GM10266 (cell line): Measurements from ENCODE around the gene TBL1XR1.

Source experiments
- DNase-seq: peaks from one replicate; pipeline ENCODE4 v3.0.0; 2012; ENCODE audit errors: extremely low spot score
- TF ChIP-seq, protein P1 (sequence below): IDR thresholded peaks from 2 replicates; pipeline ENCODE4 v1.5.1; 2012; ENCODE audit warnings: mild to moderate bottlenecking, low read depth; ENCODE audit not compliant: control insufficient read depth, insufficient read depth; ENCODE audit errors: missing control alignments

The TBL1XR1 gene

DNA sequence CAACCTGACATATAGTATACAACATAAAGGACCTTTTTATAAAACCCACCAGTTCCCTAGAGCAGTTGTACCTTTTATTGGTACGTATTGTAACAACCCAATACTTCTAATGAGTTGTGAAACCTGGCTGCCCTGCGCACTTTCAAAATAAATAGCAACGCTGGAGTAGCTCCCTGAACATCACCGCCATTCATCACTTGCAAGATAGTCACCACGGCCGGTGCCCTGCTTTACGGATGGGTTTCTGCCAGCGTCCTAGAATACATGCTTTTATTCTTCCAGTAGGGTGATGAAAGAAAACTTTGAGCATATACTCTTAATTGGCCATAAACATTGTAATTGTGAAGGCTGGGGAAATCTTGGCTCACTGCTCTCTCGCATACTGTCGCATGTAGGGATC, 220.7 kb downstream of the TBL1XR1 start:
- no peak for DNase-seq
- TF ChIP-seq, protein P1, sequence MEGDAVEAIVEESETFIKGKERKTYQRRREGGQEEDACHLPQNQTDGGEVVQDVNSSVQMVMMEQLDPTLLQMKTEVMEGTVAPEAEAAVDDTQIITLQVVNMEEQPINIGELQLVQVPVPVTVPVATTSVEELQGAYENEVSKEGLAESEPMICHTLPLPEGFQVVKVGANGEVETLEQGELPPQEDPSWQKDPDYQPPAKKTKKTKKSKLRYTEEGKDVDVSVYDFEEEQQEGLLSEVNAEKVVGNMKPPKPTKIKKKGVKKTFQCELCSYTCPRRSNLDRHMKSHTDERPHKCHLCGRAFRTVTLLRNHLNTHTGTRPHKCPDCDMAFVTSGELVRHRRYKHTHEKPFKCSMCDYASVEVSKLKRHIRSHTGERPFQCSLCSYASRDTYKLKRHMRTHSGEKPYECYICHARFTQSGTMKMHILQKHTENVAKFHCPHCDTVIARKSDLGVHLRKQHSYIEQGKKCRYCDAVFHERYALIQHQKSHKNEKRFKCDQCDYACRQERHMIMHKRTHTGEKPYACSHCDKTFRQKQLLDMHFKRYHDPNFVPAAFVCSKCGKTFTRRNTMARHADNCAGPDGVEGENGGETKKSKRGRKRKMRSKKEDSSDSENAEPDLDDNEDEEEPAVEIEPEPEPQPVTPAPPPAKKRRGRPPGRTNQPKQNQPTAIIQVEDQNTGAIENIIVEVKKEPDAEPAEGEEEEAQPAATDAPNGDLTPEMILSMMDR: no peak

GRCh38 chr3:176974279-176974678, 223.0 kb downstream of the TBL1XR1 start:
- DNase-seq: no peak
- TF ChIP-seq, protein P1: no peak

- TF ChIP-seq, protein P1: no peak
- no peak for DNase-seq
Observed at GRCh38 chr3:176971613-176972174, 225.6 kb downstream of the TBL1XR1 start.

GRCh38 chr3:176970770-176971169, 226.5 kb downstream of the TBL1XR1 start:
- TF ChIP-seq, protein P1: no peak
- no peak for DNase-seq

DNA sequence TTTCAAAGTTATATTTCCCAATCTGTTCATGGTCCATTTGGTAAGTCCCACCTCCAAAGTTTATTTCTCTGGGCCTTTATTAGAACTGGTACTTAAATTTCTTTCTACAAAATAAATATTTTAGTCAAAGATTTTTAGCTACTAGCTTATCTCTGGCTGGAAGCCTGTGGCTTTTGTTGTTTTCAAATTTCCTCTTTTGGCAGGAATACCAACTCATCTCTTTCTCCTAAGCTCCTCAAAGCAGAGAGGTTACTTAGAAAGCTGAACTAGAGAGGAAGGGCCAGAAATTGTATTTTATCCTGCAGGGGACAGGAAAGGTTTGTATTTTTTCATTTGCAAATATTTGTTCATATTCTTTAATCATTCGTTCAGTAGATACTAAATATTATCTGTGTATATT, 227.8 kb downstream of the TBL1XR1 start:
- TF ChIP-seq, protein P1: no peak
- DNase-seq: no peak
